ENCODE measurements around the gene BLOC1S5. TPM values are rescaled to one million over a fixed set of nuclear protein-coding genes. Genes with fewer than 3 reads are reported as not detected.
A peak's percentile ranks its signal among the peaks of the same experiment; 100 is the strongest.

The BLOC1S5 gene, protein sequence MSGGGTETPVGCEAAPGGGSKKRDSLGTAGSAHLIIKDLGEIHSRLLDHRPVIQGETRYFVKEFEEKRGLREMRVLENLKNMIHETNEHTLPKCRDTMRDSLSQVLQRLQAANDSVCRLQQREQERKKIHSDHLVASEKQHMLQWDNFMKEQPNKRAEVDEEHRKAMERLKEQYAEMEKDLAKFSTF
- total RNA-seq = 7.1 TPM

DNA sequence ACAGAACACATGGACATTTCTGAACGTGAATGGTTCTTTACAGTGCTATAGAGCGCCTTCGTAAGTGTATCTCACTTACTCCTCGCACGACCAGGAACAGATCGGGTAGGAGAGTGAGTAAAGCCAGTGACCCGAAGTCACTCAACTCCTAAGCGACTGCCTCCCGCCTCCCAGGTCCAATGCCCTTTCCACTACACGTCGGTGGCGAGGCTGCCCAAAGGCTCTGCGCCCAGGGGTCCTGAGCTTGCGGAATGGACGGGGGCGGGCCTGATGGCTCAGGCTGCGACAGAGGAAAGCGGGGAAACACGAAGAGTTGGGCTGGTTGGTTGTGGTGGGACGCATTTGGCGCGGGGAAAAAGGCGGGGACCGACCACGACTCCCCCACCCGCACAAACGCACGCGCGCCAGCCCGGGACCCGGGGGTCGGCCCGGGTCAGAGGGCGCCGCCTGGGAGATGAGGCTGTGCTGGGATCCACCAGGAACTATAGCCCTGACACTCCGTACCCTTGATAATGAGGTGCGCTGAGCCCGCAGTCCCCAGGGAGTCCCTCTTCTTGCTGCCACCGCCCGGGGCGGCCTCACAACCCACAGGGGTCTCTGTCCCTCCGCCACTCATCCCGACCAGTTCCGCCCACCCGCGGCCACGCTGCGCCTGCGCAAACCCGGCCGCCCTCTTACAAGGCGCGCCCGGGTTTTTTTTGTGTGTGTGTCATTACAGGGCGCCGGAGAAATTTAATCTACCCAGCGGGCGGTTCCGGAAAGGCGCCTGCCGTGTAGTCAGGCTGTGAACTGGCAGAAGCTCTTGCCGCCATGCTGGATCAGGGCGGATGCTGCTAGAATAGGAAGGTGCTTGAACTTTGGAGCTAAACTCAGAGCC lies at the start of gene BLOC1S5:
Gene BLOC1S5 (minus strand): TSS at position 629 of the 877 bp plus-strand sequence. CDS start 13 bp downstream, at position 616.
- no peaks in the 10 kb centered on the region for H3K9me3 ChIP-seq (ENCODE audit: low read depth, low read length)
- H3K4me1 ChIP-seq (ENCODE audit: insufficient read depth, low read length) = peaks cover 11% of the 10 kb centered on the region
- H3K4me3 ChIP-seq (ENCODE audit: low read length) = peak within 1 kb of the TSS; percentile 90
- H3K27me3 ChIP-seq (ENCODE audit: insufficient read depth, low read length) = no peaks in the 10 kb centered on the region

DNA sequence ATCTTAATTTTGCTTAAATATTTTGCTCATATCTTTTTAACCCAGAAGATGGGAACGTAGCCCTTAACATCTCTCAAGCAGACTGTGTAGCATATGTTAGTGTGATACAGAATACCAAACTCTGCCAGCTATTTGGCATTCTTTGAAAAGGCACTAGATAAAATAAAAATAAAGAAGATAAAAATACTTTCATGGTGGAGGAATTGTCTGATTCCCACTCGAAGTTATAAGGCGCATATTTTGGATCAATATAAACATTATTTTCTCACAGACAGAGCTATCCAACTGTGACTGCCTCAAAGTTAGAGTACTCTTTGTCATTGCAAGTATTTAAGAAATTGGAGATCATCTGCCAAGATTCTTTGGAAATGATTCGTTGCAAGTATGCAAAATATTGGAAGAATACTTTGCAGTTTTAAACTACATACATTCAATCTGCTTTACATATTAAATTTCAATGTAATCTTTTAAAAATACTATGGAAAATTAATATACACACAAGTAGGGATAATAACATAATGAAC lies 49.0 kb upstream of the BLOC1S5 start:
- H3K9me3 ChIP-seq (ENCODE audit: low read depth, low read length) = no peaks in the 10 kb centered on the region
- no peaks in the 10 kb centered on the region for H3K27me3 ChIP-seq (ENCODE audit: insufficient read depth, low read length)
- no peaks in the 10 kb centered on the region for H3K4me1 ChIP-seq (ENCODE audit: insufficient read depth, low read length)
- H3K4me3 ChIP-seq (ENCODE audit: low read length) = no peak overlapping the region

DNA sequence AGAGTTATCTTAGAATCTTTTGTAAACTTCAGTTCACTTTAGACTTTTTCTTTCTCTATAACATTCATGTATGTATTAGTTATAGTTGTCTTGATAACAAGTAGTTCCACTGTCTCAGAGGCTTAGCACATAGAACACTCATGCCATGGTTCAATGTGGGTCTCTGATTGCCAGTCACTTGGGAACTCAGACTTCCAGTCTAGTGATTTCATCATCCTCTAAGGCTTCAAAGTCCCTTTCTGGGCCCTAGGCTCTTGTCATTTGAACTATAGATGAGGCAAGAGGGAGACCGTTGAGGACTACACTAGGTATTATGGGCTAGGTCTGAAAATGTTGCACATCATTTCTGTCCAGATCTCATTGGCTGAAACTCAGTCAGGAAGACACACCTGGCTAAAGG lies 46.5 kb upstream of the BLOC1S5 start:
- no peaks in the 10 kb centered on the region for H3K27me3 ChIP-seq (ENCODE audit: insufficient read depth, low read length)
- no peak overlapping the region for H3K4me3 ChIP-seq (ENCODE audit: low read length)
- H3K9me3 ChIP-seq (ENCODE audit: low read depth, low read length) = no peaks in the 10 kb centered on the region
- H3K4me1 ChIP-seq (ENCODE audit: insufficient read depth, low read length) = no peaks in the 10 kb centered on the region

DNA sequence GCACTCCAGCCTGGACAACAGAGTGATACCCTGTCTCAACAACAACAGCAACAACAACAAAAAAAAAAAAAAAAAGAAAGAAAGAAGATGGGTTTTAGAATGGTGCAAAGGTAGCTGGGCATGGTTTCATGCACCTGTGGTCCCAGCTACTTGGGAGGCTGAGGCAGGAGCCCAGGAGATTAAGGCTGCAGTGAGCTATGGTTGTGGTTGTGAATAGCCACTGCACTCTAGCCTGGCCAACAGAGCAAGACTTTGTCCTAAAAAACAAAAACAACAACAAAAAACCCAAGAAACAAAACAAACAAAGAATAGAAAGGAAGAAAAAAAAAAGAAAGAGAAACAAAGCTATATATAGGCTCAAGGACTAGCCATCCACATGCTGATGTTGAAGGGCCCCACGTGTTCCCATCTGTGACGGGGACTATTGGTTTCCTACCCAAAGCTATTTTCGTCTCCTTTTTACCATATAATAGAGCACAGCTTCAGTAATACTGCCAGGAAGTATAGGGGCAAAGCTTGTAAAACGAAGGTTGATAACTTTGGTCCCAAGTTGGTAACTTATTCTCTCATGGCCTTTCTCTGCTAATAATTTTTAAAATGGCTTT lies 46.0 kb upstream of the BLOC1S5 start:
- Histone ChIP-seq H3K4me1 (ENCODE audit: insufficient read depth, low read length) (no peaks in the 10 kb centered on the region), H3K27me3 (ENCODE audit: insufficient read depth, low read length) (no peaks in the 10 kb centered on the region)

DNA sequence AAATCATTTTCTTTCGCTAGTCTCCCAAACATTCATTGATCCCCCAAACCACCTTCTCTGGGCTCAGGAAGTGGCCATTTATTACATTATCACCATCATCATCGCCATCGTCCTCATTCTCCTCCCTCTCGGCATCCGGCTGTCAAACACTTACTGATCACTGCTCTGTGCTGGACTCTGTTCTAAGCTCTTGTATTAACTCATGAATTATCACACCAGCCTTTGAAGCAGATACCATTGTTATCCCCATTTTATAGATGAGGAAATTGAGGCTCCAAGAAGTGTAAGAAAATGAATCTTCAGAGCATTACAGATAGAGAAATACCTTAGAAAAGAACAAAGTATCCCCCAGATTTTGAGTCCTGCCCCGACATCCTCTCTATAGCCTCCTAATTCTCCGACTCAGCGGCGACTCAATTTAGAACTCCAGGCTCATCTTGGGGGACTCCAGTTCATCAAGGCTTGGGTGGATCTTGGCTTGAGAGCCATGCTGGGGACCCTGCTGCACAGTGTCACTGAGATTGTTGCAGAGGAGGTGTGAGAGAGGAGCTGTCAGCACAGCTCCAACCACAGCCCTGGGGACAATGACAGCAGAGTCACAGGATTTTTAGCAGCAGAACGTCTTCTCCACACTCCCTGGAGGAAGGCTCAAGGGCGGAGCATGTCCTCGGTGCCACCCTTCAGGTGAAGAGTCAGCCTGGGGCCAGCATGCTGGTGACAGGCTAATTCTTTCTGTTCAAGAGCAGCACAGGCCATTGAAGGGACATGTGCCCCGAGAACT lies 44.8 kb upstream of the BLOC1S5 start:
- Histone ChIP-seq H3K9me3 (ENCODE audit: low read depth, low read length) (no peaks in the 10 kb centered on the region), H3K27me3 (ENCODE audit: insufficient read depth, low read length) (no peaks in the 10 kb centered on the region), H3K4me3 (ENCODE audit: low read length) (no peak overlapping the region)

More for the DNA sequence above, 46.0 kb upstream of the BLOC1S5 start:
- Histone ChIP-seq H3K4me3 (ENCODE audit: low read length) (no peak overlapping the region), H3K9me3 (ENCODE audit: low read depth, low read length) (no peaks in the 10 kb centered on the region)

DNA sequence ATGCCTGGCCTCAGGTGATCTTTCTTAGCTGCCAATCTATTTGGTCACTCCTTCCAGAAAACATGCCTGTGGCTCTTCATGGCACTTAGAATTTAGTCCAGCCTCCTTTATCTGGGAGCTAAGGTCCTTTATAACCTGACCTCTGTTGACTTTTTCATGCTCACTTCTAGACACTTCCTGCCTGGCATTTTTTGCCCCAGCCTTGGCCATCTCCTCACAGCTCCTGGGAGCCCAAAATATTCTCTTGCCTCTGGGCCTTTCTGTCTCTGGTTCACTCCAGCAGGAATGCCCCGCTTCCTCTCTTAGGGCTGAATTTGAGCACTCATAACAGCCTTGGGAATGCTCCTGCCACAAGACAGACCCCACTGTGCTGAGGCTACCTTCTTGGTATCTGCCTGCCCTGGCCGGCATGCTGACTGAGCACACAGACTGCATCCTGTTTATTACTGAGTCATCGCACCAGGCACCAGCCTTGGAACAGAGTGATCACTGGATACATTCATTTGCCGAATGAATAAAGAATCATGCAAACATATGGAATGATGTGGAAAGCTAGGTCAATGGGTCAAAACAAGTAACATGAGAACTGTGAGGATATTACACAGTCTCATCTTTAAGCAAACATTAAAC lies 44.0 kb upstream of the BLOC1S5 start:
- no peak overlapping the region for H3K4me3 ChIP-seq (ENCODE audit: low read length)
- no peaks in the 10 kb centered on the region for H3K4me1 ChIP-seq (ENCODE audit: insufficient read depth, low read length)
- H3K27me3 ChIP-seq (ENCODE audit: insufficient read depth, low read length) = no peaks in the 10 kb centered on the region
- H3K9me3 ChIP-seq (ENCODE audit: low read depth, low read length) = no peaks in the 10 kb centered on the region

More for the DNA sequence above, 44.8 kb upstream of the BLOC1S5 start:
- H3K4me1 ChIP-seq (ENCODE audit: insufficient read depth, low read length) = no peaks in the 10 kb centered on the region

DNA sequence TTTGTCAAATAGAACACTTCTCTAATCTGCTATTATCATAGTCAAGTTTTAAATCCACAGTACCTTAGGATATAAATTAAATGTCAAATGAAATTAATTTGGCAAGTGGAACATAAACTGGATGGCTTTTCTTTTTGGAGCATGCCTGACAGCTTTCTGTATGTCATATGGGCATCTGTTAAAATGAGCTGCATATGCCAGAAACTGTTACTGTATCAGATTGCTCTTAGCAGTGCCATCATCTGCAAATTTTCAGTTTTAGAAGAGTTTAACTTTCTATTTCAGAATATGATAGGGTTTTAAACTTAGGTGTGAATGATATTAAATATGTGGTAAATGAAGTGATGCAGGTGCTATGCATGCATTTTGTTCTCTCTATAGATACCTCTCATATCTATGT lies 41.6 kb upstream of the BLOC1S5 start:
- no peaks in the 10 kb centered on the region for H3K9me3 ChIP-seq (ENCODE audit: low read depth, low read length)
- no peaks in the 10 kb centered on the region for H3K27me3 ChIP-seq (ENCODE audit: insufficient read depth, low read length)
- H3K4me3 ChIP-seq (ENCODE audit: low read length) = no peak overlapping the region
- peaks cover 12% of the 10 kb centered on the region for H3K4me1 ChIP-seq (ENCODE audit: insufficient read depth, low read length)

DNA sequence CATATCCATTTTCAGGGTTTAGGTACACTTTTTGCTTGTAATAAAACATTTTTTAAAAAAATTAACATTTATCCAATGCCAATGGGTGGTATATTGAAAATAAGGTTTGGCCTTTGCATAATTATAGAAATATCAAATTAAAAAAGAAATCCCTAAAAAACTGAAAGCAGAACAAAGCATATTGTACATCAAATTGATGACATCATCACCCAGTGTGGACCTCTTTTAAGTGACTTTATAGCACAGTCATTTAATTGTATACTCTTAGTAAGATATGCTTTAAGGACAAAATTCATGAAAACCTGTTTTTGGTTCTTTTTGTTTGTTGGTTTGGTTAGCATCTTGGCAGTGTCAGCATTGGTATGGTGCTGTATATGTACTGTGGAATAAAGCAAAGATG lies 39.5 kb upstream of the BLOC1S5 start:
- no peaks in the 10 kb centered on the region for H3K9me3 ChIP-seq (ENCODE audit: low read depth, low read length)
- H3K4me3 ChIP-seq (ENCODE audit: low read length) = no peak overlapping the region
- peaks cover 22% of the 10 kb centered on the region for H3K4me1 ChIP-seq (ENCODE audit: insufficient read depth, low read length)
- no peaks in the 10 kb centered on the region for H3K27me3 ChIP-seq (ENCODE audit: insufficient read depth, low read length)

DNA sequence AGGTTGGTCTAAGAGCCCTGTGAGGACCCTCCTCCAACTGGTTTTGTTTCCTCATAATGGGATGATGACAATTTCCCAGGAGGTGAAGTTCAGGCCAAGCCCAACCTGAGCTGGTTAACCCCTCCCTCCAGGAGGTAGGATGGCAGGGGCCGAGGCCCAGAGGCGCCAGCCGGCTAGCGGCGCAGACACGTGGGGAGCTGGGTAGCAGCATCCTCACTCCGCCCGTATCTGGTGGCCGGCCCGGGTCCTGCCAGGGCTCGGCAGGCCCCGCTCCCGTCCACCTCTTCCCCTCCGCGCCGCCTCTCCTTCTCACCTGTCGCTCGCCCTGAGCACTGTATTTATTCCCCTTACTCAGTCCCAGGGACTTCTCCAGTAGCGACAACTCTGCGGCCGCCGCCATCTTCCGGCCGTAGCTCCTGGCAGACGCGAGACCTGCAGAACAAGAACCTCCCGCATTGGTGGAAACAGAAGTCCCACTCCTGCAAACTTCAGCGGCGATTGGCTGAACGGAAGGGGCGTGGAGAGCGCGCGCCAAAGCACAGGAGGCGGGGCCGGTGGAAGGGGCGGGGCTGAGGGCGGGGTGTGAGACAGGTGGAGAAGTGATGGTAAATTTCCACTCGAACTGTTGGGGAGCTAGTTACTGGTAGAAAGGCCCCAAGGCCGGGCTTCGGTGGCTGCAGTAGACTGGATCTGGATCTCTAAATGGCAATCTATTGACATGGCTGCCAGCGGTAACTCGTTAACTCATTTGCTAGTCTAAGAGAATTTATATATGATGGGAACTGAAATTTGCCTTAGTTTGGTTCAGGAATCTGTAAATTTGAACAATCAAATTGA lies 38.2 kb upstream of the BLOC1S5 start, which contains the start of gene EEF1E1:
Gene EEF1E1 (minus strand): TSS at position 427 of the 837 bp plus-strand sequence. CDS start 27 bp downstream, at position 400.
- Histone ChIP-seq H3K9me3 (ENCODE audit: low read depth, low read length) (no peaks in the 10 kb centered on the region), H3K27me3 (ENCODE audit: insufficient read depth, low read length) (no peaks in the 10 kb centered on the region), H3K4me3 (ENCODE audit: low read length) (peak within 1 kb of the TSS; percentile 90), H3K4me1 (ENCODE audit: insufficient read depth, low read length) (peaks cover 22% of the 10 kb centered on the region)

DNA sequence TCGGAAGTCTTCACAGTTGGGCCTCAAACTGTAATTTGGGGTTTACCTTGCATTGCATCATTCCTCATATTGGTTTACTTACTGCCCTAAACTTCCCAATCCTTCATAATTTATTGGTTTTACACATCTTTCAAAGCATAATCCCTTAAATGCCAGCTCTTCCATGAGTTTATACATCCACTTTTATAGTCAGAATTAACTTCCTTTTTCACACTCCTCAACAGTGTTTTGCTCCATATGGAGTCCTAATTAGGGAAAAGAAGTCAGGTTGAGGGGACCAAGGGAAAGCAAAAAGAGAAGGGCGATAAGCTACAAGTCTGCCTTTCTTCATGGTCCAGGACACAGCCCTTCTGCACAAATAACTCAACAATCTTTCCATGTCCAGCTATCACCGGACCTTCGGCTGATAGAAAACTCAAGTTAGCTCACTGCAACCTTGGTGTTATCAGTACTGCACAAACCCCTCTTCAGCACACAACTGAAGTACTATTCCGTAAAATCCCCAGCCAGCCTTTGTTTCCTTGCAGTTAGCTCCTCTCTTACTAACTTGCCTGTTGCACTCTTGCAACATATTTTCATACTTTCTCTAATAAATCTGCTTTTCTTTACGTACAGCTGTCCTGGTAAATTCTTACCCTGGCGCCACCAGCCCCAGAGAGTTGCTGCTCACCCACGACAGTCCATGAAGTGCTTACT lies 36.1 kb upstream of the BLOC1S5 start:
- no peaks in the 10 kb centered on the region for H3K9me3 ChIP-seq (ENCODE audit: low read depth, low read length)
- no peaks in the 10 kb centered on the region for H3K27me3 ChIP-seq (ENCODE audit: insufficient read depth, low read length)
- no peak overlapping the region for H3K4me3 ChIP-seq (ENCODE audit: low read length)
- H3K4me1 ChIP-seq (ENCODE audit: insufficient read depth, low read length) = peaks cover 22% of the 10 kb centered on the region

DNA sequence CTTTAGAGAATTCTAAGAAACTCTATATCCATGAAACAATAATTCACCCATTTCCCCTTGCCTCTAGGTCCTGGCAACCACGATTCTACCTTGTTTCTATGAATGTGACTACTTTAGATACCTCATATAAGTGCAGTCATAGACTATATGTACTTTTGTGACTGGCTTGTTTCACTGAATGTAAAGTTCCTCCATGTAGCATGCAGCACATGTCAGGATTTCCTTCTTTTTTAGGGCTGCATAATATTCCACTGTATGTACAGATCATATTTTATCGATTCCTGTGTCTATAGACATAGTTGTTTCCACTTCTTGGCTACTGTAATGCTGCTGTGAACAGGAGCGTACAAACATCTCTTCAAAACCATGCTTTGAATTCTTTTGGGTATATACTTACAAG lies 26.5 kb upstream of the BLOC1S5 start:
- Histone ChIP-seq H3K4me3 (ENCODE audit: low read length) (no peak overlapping the region), H3K9me3 (ENCODE audit: low read depth, low read length) (no peaks in the 10 kb centered on the region), H3K4me1 (ENCODE audit: insufficient read depth, low read length) (no peaks in the 10 kb centered on the region), H3K27me3 (ENCODE audit: insufficient read depth, low read length) (no peaks in the 10 kb centered on the region)

DNA sequence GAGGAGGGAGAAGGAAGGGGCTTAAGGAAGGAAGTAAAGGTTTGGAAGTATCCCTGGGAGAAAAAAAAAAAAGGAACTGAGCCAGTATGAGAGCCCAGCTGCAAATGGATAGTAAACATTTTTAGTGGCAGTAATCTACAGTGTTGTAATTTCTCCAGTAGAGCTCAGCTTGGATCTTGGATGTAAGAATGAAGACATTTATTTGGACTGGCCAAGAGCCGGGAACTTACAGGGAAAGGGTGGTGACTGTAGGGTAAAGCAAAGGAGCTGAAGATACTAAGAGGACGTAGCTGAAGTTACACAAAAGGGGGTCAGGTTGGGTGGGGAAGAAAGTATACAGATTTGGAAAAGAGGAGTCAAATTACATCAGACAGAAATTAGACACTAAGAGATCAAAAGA lies 24.7 kb upstream of the BLOC1S5 start:
- peaks cover 10% of the 10 kb centered on the region for H3K4me1 ChIP-seq (ENCODE audit: insufficient read depth, low read length)
- H3K4me3 ChIP-seq (ENCODE audit: low read length) = no peak overlapping the region
- H3K9me3 ChIP-seq (ENCODE audit: low read depth, low read length) = no peaks in the 10 kb centered on the region
- no peaks in the 10 kb centered on the region for H3K27me3 ChIP-seq (ENCODE audit: insufficient read depth, low read length)
